HG02852 (cell line): Measurements from ENCODE around the gene PLPP2.

Experiments used
- ATAC-seq: cut with Tn5 transposase; IDR thresholded peaks from one replicate; pipeline ENCODE4 v1.9.1; 2021; ENCODE audit warnings: mild to moderate bottlenecking, moderate library complexity; ENCODE audit not compliant: unreplicated experiment

Gene PLPP2

GRCh38 chr19:317710-318508 is 26.7 kb upstream of the PLPP2 start:
- no peak for ATAC-seq

GRCh38 chr19:315811-316210 is 24.6 kb upstream of the PLPP2 start:
- no peak for ATAC-seq

GRCh38 chr19:313988-314815 is 23.0 kb upstream of the PLPP2 start:
- ATAC-seq = no peak

- no peak for ATAC-seq
Observed at GRCh38 chr19:313169-313987, 22.2 kb upstream of the PLPP2 start.

- no peak for ATAC-seq
Observed at GRCh38 chr19:311813-312261, 20.6 kb upstream of the PLPP2 start.

- no peak for ATAC-seq
Observed at GRCh38 chr19:310781-311496, 19.7 kb upstream of the PLPP2 start.

GRCh38 chr19:310141-310651 is 19.0 kb upstream of the PLPP2 start:
- no peak for ATAC-seq

GRCh38 chr19:309206-309565 is 18.0 kb upstream of the PLPP2 start:
- no peak for ATAC-seq

GRCh38 chr19:308471-309205 is 17.4 kb upstream of the PLPP2 start:
- no peak for ATAC-seq

GRCh38 chr19:307793-308420 is 16.7 kb upstream of the PLPP2 start:
- no peak for ATAC-seq

- no peak for ATAC-seq
Observed at GRCh38 chr19:307111-307531, 15.9 kb upstream of the PLPP2 start.

GRCh38 chr19:306151-306900 is 15.1 kb upstream of the PLPP2 start:
- ATAC-seq = no peak

GRCh38 chr19:305240-306150 is 14.3 kb upstream of the PLPP2 start:
- ATAC-seq = no peak

GRCh38 chr19:296476-297225 is 5.4 kb upstream of the PLPP2 start:
- ATAC-seq = no peak

GRCh38 chr19:295687-296370 is 4.6 kb upstream of the PLPP2 start:
- no peak for ATAC-seq
